Measurements from ENCODE around the gene GRB10. TPM values are rescaled to one million over a fixed set of nuclear protein-coding genes. Genes with fewer than 3 reads are reported as not detected.

Gene GRB10
- total and polyA plus RNA-seq, 2 of the 8 experiments (the other 6 are each of a cell fraction or from before 2014, with no cell fraction given): 35.7 to 97.0 TPM

- Histone ChIP-seq H3K23me2 (ENCODE audit: low read depth, low read length) (0 out of 2 replicates have a peak, but pooled peaks cover 2% of the 10 kb centered on the region), H2BK15ac (ENCODE audit: low read length) (no peak overlapping the region), H4K5ac (ENCODE audit: insufficient read length, low read depth, low read length) (no peak overlapping the region), H3K23ac (ENCODE audit: insufficient read length) (no peak overlapping the region), H2BK120ac (replicated peaks; ENCODE audit: low read depth, low read length) (no peak overlapping the region), H4K91ac (replicated peaks; ENCODE audit: insufficient read length, low read length) (no peak overlapping the region), H3K36me3 (ENCODE audit: control insufficient read depth in 2 of 4, insufficient read depth in 4 of 4, low read length in 3 of 4) (no peaks in the 10 kb centered on the region), H3K9me3 (ENCODE audit: insufficient read depth in 2 of 2, low read depth in 1 of 2, low read length in 1 of 2) (no peaks in the 10 kb centered on the region), H2BK12ac (ENCODE audit: low read depth, low read length) (no peak overlapping the region), H4K8ac (ENCODE audit: extremely low read depth, insufficient read depth, low read length) (no peak overlapping the region), H3K14ac (ENCODE audit: insufficient read length) (no peak overlapping the region), H3K9ac (replicated peaks in 1 of 4; ENCODE audit: extremely low read depth in 1 of 4, low read depth in 3 of 4, low read length in 3 of 4) (no peak overlapping the region), H3K4me1 (replicated peaks in 1 of 4; ENCODE audit: control insufficient read depth in 3 of 4, insufficient read depth in 4 of 4, low read length in 3 of 4) (no peaks in the 10 kb centered on the region), H2AK5ac (ENCODE audit: low read depth, low read length) (no peak overlapping the region), H3K27me3 (replicated peaks in 1 of 4; ENCODE audit: control insufficient read depth in 3 of 4, extremely low read depth in 1 of 4, insufficient read depth in 3 of 4, low read length in 3 of 4) (no peaks in the 10 kb centered on the region), H3K18ac (ENCODE audit: extremely low read depth, low read length) (no peak overlapping the region), H2BK20ac (ENCODE audit: low read length) (no peak overlapping the region), H4K20me1 (replicated peaks in 1 of 2; ENCODE audit: control insufficient read depth in 1 of 2, insufficient read depth in 2 of 2, low read length in 2 of 2) (no peaks in the 10 kb centered on the region), H2BK5ac (ENCODE audit: low read depth, low read length) (no peak overlapping the region), H3K27ac (ENCODE audit: low read depth, low read length) (no peak overlapping the region), H3K56ac (replicated peaks; ENCODE audit: insufficient read length, low read depth, low read length) (no peak overlapping the region), H3K4me3 (ENCODE audit: extremely low read depth in 1 of 4, insufficient read depth in 2 of 4, low read depth in 3 of 4, low read length in 4 of 4) (no peak overlapping the region), H3K4ac (replicated peaks; ENCODE audit: insufficient read length, low read depth, low read length) (no peak overlapping the region), H3K79me2 (ENCODE audit: control insufficient read depth in 1 of 2, insufficient read depth in 2 of 2, low read length in 2 of 2) (no peaks in the 10 kb centered on the region), H3K4me2 (ENCODE audit: insufficient read depth in 1 of 2, low read depth in 2 of 2, low read length in 2 of 2) (no peak overlapping the region), H2AFZ (ENCODE audit: low read length) (no peak overlapping the region), H3K79me1 (ENCODE audit: low read depth, low read length) (no peaks in the 10 kb centered on the region)
- WGBS, 2 experiments (ENCODE audit: extremely low coverage in 1 of 2, insufficient coverage in 1 of 2, insufficient read length in 1 of 2, insufficient replicate concordance in 2 of 2, low coverage in 1 of 2, low lambda C conversion rate in 2 of 2, missing lambda C conversion rate in 1 of 2): 75% methylated on average over 6 of the region's 6 CpGs; no CpG with 5 or more reads in 1 of the 2 experiments
- TF ChIP-seq CREB1 (IDR thresholded peaks at IDR 0.05): no peak
- CTCF ChIA-PET (ENCODE audit: partially characterized antibody): interaction anchor here (1.0 to 1.3 kb wide), 3 partner anchors 11 to 77 kb away, joined by 3 to 4 read pairs (median 4); no protein-coding TSS in a partner anchor
- DNase-seq (ENCODE audit: low read depth in 1 of 2, low spot score in 2 of 2): no peak
- POLR2A ChIA-PET (ENCODE audit: partially characterized antibody): no interaction called here
- no peak for FAIRE-seq
These were observed 237.7 kb downstream of the GRB10 start for GRCh38 chr7:50544992-50545391.

Measured in H1 (cell line).